Stomach (tissue), 9 donors: ENCODE measurements around the gene LRP6. TPM values are rescaled to one million over a fixed set of nuclear protein-coding genes. Genes with fewer than 3 reads are reported as not detected.
A peak's percentile ranks its signal among the peaks of the same experiment; 100 is the strongest.

Experiments
- DNase-seq, 2 donors: peaks; one replicate each; pipeline versions ENCODE4 v3.0.0 to v3.0.0-alpha.2; 2013 to 2019
- H3K27ac ChIP-seq, 5 donors: fragments of 200-600 bp in 4 of 5; sonication (generic) in 4 of 5; one replicate each; pipeline ENCODE4 v1.5.1; 2013 to 2019; ENCODE audit warnings: mild to moderate bottlenecking in 1 of 5, moderate library complexity in 1 of 5
- H3K27me3 ChIP-seq, 3 donors: fragments of 200-600 bp; sonication (generic); one replicate each; pipeline ENCODE4 v1.5.1; 2017 to 2019; ENCODE audit warnings: mixed run types in 1 of 3
- H3K36me3 ChIP-seq, 4 donors: fragments of 200-600 bp; sonication (generic); 1 replicate in 3 of 4; 2 replicates in 1 of 4; pipeline ENCODE4 v1.5.1; 2016 to 2019
- H3K4me1 ChIP-seq, 4 donors: fragments of 200-600 bp; sonication (generic); one replicate each; pipeline ENCODE4 v1.5.1; 2016 to 2019
- H3K4me3 ChIP-seq, 4 donors: fragments of 200-600 bp; sonication (generic) in 3 of 4; one replicate each; pipeline ENCODE4 v1.5.1; 2016 to 2019; ENCODE audit warnings: mild to moderate bottlenecking in 1 of 4
- H3K9me3 ChIP-seq, 4 donors: fragments of 200-600 bp; sonication (generic); one replicate each; pipeline ENCODE4 v1.5.1; 2016 to 2019
- CTCF ChIP-seq, 7 experiments: fragments of 450-650 bp in 4 of 7; fragments of 200-600 bp in 3 of 7; sonication (generic) in 3 of 7; IDR thresholded peaks; one replicate each; pipeline ENCODE4 v1.5.1; 2016 to 2019; ENCODE audit warnings: antibody characterized with exemption in 7 of 7, control low read depth in 2 of 7, mild to moderate bottlenecking in 1 of 7
- EP300 ChIP-seq: sonication (generic); formaldehyde crosslinking; IDR thresholded peaks from one replicate; pipeline ENCODE4 v1.6.1; 2017; ENCODE audit warnings: antibody characterized with exemption
- POLR2A ChIP-seq, 4 donors: fragments of 450-650 bp; IDR thresholded peaks; one replicate each; pipeline ENCODE4 v1.6.1; 2016; ENCODE audit warnings: antibody characterized with exemption in 4 of 4, control low read depth in 2 of 4, mild to moderate bottlenecking in 1 of 4, moderate library complexity in 1 of 4
- POLR2AphosphoS5 ChIP-seq, 3 donors: sonication (generic); formaldehyde crosslinking; IDR thresholded peaks; one replicate each; pipeline ENCODE4 v1.6.1; 2016; ENCODE audit warnings: antibody characterized with exemption in 3 of 3
- WGBS, 5 donors: extraction: QIAGEN DNeasy Blood & Tissue Kit in 3 of 5; methylation state at CpG; one replicate each; pipeline versions ENCODE4 v1.1.5 to v1.1.7; 2013 to 2018; 5-methylcytosine and 5-hydroxymethylcytosine counted together
- intact Hi-C: fragments of 100-400 bp; cut with DNase I; formaldehyde crosslinking; loops from one replicate; pipeline ENCODE4 v1.15.1; 2023; ENCODE audit warnings: low total_unique reads
- polyA plus RNA-seq, 3 donors: library from polyadenylated mRNA; stranded (reverse); fragments of 200-250 nt; gene quantifications; one replicate each; pipeline ENCODE4 v1.2.3, GENCODE V29; 2013
- total RNA-seq, 5 donors: library from RNA; depleted of rRNA; stranded (reverse); fragments of >200 nt; gene quantifications; one replicate each; pipeline versions ENCODE4 v1.1.0 to v1.2.3, GENCODE V29; 2014 to 2016
- donor health status: healthy with polysubstance abuse.
- donor health status: Bipolar disorder and iron deficiency.
- donor health status: healthy.

Gene LRP6
- total and polyA plus RNA-seq, 8 donors: 2.7 to 113 (median 36.8) TPM

DNA sequence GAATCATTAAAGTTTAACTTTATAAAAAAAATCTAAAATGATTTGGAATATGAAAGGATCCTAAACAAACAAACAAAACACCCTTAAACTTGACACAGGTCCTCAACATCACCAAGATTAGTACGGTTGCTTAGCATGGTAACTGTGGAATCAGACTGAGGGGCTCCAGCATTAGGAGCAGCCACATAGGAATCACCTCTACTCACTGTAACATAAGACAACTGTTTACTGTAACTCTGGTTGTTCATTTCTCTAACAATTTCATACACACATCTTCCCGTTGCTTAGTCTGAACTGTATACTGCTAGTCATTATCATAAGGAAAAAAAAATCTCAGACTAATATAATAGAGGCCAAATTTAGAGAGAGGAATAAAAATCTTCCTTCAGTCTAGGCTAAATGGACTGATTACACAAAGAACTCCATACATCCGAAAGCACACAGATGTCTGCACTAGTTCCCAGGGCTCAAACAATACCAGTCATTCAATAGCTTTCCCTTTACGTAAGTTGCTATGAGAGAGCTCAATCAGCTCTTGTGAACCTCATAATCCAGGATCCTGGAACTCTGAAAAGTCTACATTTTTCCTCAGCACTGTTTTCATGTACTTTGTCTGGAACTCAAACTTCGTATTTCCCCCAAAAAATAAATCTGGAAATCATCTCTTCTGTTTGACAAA is 26.0 kb downstream of the LRP6 start:
- peak in 1 of 2 donors; percentile 77 for DNase-seq
- WGBS, 5 donors: 29 to 53% (median 42%) methylated on average over 5 of the region's 5 CpGs
- Histone ChIP-seq H3K4me3 (no peak overlapping the region), H3K27ac (peak overlapping the region in 1 of 5 donors; percentile 24), H3K27me3 (no peaks in the 10 kb centered on the region), H3K36me3 (peaks cover 0 to 9% (median 7%) of the 10 kb centered on the region in 4 donors), H3K4me1 (peaks cover 0 to 56% (median 17%) of the 10 kb centered on the region in 4 donors), H3K9me3 (no peaks in the 10 kb centered on the region)
- intact Hi-C loops: no loop called here
- TF ChIP-seq POLR2AphosphoS5 (IDR thresholded peaks at IDR 0.05) (no peak), POLR2A (IDR thresholded peaks at IDR 0.05) (no peak), EP300 (no peak), CTCF (IDR thresholded peaks at IDR 0.05) (no peak)

- intact Hi-C loops: no loop called here
- Histone ChIP-seq H3K36me3 (peaks cover 0 to 7% (median 7%) of the 10 kb centered on the region in 4 donors), H3K4me1 (peaks cover 0 to 56% (median 17%) of the 10 kb centered on the region in 4 donors), H3K27me3 (no peaks in the 10 kb centered on the region), H3K4me3 (no peak overlapping the region), H3K9me3 (no peaks in the 10 kb centered on the region), H3K27ac (no peak overlapping the region)
- DNase-seq: no peak
- TF ChIP-seq EP300: no peak
- no peak for TF ChIP-seq POLR2A (IDR thresholded peaks at IDR 0.05)
- TF ChIP-seq POLR2AphosphoS5 (IDR thresholded peaks at IDR 0.05): no peak
- no peak for TF ChIP-seq CTCF (IDR thresholded peaks at IDR 0.05)
- WGBS, 5 donors: 45 to 69% (median 57%) methylated on average over 2 of the region's 2 CpGs
Measured at GRCh38 chr12:12239127-12239526, 27.7 kb downstream of the LRP6 start.

- H3K36me3 ChIP-seq: peaks cover 0 to 2% (median 2%) of the 10 kb centered on the region in 4 donors
- H3K9me3 ChIP-seq: no peaks in the 10 kb centered on the region
- intact Hi-C loops: no loop called here
- no peak overlapping the region for H3K4me3 ChIP-seq
- H3K4me1 ChIP-seq: peaks cover 0 to 53% (median 17%) of the 10 kb centered on the region in 4 donors
- H3K27ac ChIP-seq: no peak overlapping the region
- no peak for DNase-seq
- no peak for TF ChIP-seq POLR2A (IDR thresholded peaks at IDR 0.05)
- TF ChIP-seq POLR2AphosphoS5 (IDR thresholded peaks at IDR 0.05): no peak
- no peak for TF ChIP-seq CTCF (IDR thresholded peaks at IDR 0.05)
- TF ChIP-seq EP300: no peak
- H3K27me3 ChIP-seq: no peaks in the 10 kb centered on the region
- WGBS, 5 donors: 83 to 96% (median 90%) methylated on average over 4 of the region's 4 CpGs
Measured at GRCh38 chr12:12238605-12239004, 28.2 kb downstream of the LRP6 start.

- Histone ChIP-seq H3K4me1 (peaks cover 0 to 44% (median 22%) of the 10 kb centered on the region in 4 donors), H3K36me3 (no peaks in the 10 kb centered on the region), H3K4me3 (no peak overlapping the region), H3K27me3 (no peaks in the 10 kb centered on the region), H3K27ac (no peak overlapping the region), H3K9me3 (no peaks in the 10 kb centered on the region)
- no peak for DNase-seq
- TF ChIP-seq CTCF (IDR thresholded peaks at IDR 0.05) (no peak), POLR2A (IDR thresholded peaks at IDR 0.05) (no peak), POLR2AphosphoS5 (IDR thresholded peaks at IDR 0.05) (no peak), EP300 (no peak)
- intact Hi-C loops: no loop called here
Measured at GRCh38 chr12:12236896-12237295, 29.9 kb downstream of the LRP6 start.
